ENCODE data around the gene AP1B1.

Gene AP1B1

DNA sequence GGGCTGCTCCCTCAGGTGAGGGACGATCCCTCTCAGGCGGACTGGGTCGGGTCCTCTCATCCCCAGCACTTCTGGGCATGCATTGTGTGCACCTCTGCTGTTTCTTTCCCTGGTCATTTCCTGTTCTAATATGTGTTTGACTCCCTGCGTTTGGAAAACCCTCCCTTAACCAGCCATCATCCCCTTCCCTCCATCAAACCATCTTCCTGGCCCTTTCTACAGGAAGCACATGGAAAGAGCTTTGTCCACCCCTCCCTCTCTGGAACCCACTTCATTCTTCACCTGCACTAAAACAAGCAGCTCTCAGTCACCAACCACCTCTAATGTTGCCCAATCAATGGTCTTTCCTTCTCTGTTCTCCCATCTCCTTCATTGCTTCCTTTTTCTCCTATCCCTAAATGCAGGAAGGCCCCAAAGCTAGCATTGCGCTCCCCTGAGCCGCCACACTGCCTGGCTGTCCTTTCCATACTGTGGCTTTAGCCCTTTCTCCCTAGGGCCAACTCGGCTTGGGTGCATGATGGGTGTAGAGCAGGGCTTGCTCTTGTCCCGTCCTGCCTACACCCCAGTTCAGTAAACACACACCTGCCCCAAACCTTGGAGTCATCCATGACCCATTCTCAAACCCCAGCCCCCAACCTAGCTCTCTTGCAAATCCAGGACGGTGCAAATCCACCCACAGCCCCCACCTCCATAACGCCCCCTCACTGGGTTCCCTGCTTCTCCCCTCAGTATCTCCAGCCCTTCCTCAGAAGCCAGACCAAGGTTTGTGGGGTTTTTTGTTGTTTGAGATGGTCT lies 87.4 kb downstream of the AP1B1 start:
- DNase-seq (ENCODE audit: low read depth), result no peak

DNA sequence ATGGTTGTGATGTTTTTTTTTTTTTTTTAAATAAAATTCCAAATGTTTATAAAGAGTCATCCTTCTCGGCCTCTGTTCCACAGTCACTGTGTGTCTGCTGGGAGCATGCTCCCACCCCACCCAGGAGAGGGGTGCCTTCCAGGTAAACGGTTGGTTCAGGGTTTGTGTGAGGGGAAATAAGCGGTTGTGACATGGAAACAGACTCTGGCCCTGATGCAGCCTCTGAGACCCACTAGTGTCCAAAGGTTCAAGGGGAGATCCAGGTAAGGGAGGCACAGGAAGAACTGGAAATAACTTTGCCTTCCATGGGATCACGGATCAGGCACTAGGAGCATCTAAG lies 87.9 kb downstream of the AP1B1 start:
- no peak for DNase-seq (ENCODE audit: low read depth)

DNA sequence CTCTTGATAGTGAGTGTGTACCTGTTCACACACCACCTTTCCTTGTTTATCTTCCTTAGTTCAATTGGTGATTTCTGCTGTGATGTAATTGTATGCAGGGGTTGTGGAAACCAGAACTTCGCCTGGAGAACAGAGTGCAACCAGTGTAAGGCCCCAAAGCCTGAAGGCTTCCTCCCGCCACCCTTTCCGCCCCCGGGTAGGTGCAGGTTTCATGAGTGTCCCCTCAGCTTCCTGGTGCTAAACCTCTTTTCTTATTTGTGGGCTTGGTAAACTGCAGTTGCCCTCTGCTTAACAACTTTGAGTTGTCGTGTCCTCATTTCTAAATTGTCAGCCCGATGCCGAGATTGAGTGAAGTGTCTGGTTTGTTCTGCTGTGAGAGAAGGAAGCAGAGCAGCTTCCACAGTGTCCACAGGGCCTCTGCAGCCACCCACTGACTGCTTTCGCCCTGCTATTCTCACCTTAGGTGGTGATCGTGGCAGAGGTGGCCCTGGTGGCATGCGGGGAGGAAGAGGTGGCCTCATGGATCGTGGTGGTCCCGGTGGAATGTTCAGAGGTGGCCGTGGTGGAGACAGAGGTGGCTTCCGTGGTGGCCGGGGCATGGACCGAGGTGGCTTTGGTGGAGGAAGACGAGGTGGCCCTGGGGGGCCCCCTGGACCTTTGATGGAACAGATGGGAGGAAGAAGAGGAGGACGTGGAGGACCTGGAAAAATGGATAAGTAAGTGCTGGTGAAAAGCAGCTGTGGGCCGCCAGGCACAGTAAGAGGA lies 89.1 kb downstream of the AP1B1 start:
- DNase-seq (ENCODE audit: low read depth), result no peak

DNA sequence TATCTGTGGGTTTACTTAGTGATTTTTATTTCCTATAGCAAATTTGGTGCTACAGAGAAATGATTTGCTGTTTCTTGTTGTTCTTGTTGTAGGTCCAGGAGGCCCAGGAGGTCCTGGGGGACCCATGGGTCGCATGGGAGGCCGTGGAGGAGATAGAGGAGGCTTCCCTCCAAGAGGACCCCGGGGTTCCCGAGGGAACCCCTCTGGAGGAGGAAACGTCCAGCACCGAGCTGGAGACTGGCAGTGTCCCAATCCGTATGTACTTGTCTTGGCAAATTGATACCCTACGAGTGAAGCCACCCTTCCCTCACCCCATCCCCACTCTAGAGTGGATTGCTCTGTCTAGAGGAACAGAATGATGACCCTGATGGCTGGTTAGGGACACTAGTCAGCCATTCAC lies 89.7 kb downstream of the AP1B1 start:
- DNase-seq (ENCODE audit: low read depth), result no peak

DNA sequence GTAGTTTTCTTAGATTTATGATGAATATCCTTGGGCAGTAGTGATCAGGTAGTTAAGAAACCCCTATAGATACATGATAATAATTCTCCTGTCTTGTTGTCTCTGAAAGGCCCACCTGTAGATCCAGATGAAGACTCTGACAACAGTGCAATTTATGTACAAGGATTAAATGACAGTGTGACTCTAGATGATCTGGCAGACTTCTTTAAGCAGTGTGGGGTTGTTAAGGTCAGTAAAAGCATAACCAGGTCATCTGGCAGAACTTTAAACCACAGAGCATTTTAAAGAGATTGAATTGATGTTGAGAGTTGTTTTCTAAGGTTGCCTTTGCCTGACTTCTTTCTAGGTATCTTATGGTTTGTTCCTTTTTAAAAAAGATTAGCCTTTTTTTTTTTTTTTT lies 96.0 kb downstream of the AP1B1 start:
- no peak for DNase-seq (ENCODE audit: low read depth)

DNA sequence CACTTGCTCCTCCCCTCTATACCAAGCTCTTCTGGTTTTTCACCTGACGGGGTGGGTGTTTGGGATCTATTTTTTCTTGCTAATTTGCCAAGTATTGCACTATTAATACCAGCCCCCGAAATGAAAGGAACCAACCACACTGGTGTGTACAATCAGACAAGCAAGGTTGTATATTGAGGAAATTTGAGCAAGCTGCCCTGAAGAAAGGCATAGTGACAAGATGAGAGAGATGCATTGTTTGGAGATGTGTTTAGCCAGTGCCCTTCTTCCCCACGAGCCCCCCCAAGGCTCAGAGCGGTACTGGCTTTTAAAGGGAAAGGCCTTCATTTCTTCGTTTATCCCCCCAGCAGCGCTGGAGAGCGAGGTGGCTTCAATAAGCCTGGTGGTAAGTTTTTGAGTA lies 97.2 kb downstream of the AP1B1 start:
- DNase-seq (ENCODE audit: low read depth), result no peak

DNA sequence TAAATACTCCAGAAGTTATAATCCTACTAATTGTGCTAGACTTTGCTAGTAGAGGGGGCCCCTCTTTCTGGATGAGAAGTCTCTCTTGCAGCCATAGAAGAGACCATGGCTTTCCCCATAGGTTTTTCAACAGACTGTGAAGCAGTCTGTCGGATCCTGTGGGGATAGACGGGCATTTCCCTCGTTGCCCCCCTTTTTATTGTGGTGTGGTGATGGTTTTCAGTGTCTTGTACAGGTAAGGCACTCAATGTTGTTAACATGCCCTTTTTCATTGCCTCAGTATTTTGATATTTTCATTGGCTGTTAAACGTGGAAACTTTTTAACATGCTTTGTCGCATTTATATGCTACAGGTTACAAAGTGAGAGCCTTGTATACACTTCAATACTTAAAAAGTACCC lies 98.3 kb downstream of the AP1B1 start:
- no peak for DNase-seq (ENCODE audit: low read depth)

DNA sequence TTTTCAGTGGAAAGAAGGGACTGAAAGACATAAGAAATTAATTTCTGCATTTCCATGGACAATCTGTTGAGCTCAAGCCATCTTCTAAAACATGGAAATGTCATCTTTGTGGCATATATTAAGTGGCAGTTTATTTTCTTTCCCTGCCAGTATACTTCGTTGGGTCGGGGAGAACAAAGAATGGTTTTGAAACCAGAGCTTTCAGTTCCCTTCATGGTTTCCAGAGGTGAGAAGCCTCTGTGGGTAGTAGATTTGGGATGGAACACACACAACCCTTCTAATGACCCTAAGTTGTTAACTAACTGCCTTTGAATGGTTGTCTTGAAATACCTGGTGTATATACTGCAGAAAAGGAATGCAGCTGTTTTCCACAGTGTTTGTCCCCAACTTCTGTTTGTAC lies 99.5 kb downstream of the AP1B1 start:
- DNase-seq (ENCODE audit: low read depth), result no peak

DNA sequence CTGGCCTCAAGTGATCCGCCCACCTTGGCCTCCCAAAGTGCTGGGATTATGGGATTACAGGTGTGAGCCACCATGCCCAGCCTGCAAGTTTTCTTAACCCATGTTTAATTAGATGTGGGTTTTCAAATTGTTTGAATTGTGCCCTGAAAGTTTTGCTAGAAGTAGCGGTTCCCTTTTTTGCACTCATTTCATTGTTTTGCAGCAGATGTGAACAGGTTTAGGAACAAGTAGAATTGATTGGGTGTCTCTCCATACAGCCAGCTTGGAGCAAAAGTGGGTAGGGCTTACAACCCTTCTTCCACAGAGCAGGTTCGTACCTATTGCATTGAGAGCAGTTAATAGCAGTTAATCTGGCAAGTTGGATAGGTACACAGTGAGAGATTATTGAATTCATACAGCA lies 104.2 kb downstream of the AP1B1 start:
- no peak for DNase-seq (ENCODE audit: low read depth)

DNA sequence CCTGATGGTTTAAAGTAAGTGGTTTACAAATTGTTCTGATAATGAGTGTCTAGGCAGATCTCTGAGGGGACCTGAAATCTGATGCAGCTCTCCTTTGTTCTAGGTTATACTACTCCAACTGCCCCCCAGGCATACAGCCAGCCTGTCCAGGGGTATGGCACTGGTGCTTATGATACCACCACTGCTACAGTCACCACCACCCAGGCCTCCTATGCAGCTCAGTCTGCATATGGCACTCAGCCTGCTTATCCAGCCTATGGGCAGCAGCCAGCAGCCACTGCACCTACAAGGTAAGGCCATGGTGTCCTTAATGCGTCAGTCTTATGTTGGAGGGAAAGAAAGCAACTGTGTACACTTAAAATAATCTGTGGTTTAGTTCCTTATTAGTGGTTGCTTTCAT lies 110.4 kb downstream of the AP1B1 start:
- no peak for DNase-seq (ENCODE audit: low read depth)
